ENCODE results near the gene RND2.

DNA sequence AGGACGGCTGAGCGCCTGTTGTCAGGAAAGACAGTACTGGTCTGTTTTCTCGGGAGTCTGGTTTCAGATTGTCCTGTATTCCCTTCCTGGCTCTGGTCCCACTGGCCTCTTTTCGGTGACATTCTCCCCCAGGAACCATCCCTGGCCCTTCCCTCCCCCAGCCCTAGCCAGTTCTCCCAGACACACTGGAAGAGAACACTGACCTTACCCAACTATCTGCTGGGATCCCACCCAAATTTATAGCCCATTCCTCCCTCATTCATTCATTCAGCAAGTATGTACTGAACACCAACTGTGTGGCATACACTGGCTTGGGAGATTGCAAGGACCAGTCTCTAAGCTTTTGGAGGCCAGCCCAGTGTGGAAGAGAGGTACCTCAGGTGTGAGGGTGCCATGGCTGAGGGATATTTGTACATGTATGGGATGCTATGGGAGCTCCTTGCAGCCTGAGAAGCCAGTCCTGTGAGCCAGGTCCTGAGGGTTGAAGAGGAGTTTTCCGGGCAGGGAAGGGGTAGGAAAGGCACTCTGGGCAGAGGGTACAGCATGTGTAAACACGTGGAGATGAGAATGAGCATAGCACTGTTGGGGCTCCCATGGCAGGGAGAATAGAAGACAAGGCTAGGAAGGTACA lies 5.2 kb downstream of the RND2 start:
- TF ChIP-seq, protein P1, sequence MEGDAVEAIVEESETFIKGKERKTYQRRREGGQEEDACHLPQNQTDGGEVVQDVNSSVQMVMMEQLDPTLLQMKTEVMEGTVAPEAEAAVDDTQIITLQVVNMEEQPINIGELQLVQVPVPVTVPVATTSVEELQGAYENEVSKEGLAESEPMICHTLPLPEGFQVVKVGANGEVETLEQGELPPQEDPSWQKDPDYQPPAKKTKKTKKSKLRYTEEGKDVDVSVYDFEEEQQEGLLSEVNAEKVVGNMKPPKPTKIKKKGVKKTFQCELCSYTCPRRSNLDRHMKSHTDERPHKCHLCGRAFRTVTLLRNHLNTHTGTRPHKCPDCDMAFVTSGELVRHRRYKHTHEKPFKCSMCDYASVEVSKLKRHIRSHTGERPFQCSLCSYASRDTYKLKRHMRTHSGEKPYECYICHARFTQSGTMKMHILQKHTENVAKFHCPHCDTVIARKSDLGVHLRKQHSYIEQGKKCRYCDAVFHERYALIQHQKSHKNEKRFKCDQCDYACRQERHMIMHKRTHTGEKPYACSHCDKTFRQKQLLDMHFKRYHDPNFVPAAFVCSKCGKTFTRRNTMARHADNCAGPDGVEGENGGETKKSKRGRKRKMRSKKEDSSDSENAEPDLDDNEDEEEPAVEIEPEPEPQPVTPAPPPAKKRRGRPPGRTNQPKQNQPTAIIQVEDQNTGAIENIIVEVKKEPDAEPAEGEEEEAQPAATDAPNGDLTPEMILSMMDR (conservative IDR thresholded peaks at IDR 0.05; ENCODE audit: low read depth, low read length) = no peak
- TF ChIP-seq EZH2 (IDR thresholded peaks at IDR 0.05; ENCODE audit: borderline replicate concordance, low read depth, low read length, poor library complexity, severe bottlenecking) = no peak
